ENCODE results near the gene C1QL3.

Gene C1QL3

DNA sequence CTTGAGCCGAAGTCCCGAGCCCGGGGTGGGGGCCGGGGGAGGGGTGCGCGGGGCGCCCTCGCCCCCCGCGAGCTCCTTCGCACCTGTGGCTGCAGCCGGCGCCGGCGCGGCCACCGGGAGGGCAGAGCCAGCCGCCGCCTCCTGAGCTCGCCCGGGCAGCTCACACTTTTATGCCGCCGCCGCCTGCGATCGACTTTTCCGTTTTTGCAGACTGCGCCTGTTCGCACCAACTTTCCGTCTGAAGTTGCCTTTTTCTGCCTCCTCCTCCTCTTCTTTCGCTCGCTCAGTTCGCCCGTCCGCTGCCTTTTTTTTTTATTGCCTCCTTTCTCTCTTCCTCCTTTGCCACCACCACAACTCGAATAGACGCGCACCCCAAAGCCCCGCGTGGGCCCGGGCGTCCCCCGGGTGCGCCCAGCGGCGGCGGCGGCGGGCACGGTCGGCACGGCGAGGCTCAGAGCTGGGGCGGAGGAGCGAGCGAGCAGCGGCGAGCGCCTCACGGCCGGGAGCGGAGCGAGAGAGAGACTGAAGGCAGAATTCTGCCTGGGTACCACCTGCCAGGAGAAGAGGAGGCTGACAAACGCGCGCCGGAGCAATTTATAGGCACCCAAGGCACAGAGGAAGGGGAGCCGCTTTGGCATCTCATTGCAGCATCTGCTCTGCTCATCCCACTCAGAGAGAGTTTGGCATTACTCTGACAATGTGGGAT lies at the start of gene C1QL3:
Gene C1QL3 (minus strand): TSS at position 569 of the 706 bp plus-strand sequence. CDS start 814 bp downstream, outside the sequence.
- peak; percentile 57 for DNase-seq

DNA sequence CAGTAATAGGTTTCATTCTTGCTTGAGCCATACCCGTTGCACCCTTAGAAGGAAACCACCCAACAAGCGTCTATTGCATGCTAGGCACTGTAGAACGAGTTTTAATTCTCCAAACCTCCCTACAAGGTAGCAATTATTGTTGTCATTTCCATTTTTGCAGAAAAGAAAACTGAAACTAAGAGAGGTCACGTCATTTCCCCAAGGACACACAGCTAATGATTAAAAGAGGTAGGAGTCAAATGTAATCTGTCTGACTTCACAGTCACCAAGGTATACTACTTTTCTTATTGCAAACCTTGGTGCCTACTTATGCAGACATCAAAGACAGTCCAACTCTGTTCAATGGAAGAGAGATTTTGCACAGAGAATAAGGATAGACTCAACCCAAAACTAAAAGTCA lies 49.1 kb upstream of the C1QL3 start:
- DNase-seq: no peak

DNA sequence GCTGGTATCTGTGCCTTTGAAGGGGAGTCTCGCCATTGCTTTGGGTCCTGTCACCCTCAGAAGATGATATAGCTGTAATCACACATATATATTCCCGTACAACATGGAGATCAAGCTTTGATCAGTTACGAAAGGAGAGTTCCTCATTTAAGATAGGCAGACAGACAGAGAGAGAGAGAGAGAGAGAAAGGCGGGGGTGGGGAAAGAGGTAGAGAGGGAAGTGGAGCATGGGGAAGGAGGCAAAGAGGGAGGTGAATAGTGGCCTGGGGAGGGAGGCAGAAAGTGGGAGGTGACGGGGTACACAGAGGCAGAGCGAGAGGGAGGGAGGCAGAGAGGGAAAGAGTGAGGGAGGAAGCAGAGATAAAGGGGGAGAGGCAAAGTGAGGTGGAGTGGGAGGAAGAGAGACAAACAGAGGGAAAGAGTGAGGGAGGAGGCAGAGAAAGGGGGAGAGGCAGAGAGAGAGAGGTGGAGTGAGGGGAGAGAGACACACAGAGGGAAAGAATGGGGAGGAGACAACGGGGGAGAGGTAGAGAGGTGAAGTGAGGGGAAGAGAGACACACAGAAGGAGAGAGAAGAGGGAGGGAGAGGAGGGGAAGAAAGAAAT lies 44.6 kb upstream of the C1QL3 start:
- DNase-seq: no peak

DNA sequence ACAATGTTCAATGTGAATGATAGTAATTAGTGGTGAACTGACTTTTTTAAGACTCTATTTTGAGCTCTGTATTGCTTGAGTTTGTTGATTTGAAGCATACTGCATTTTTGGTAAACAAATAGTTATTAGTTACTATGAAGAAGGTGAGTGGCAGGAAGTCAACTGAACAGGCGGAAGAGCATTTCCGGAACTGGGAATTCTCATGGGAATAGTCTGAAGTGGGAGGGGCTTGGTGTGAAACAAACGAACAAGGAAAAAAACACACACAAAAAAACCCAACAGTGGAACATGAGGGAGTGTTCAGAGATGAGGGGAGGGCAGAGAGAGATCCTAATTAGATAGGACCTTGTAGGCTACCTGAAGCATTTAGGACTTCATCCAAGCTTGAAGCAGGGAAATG lies 43.9 kb upstream of the C1QL3 start:
- DNase-seq: no peak

DNA sequence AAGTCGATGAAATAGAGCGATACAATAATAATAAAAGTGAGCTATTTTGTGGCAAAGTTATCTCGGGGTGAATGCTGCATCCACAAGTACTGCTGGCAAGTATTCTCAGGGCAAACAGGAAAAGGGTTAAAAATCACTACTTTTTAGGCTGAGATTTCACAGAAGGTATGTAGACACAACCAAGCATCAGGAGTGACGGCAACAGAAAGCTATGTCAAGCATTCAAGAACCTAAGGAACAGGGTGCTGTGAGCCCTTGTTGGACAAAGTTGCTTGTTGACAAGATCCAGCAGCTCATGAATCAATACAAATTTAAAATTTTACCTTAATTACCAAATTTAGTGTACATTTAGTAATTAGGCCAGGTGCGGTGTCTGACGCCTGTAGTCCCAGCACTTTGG lies 41.2 kb upstream of the C1QL3 start:
- no peak for DNase-seq

DNA sequence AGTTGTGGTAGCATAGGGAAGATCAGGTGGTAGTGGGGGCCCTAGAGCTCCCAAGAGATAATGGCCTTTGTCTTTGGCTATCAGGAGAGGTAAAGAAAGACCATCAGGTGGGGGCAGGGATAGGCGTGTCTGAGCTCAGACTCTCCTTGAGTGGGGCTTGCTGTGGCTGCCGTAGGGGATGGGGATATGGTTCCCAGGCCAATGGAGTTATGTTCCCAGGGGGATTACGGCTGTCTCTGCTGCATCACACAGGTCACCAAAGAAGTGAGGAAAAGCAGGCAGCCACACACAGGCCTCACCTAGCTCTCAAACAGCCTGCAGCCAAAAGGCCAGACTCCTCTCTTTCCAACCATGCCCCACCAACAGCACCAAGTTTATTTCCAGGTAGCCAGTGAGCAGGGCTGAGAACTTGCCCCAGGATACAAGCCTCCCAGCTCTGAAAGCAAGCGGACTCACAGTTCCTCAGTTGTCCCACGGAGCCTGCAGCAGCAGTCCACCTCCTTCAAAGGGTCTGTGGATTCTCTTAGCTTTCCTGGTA lies 37.6 kb upstream of the C1QL3 start:
- no peak for DNase-seq

DNA sequence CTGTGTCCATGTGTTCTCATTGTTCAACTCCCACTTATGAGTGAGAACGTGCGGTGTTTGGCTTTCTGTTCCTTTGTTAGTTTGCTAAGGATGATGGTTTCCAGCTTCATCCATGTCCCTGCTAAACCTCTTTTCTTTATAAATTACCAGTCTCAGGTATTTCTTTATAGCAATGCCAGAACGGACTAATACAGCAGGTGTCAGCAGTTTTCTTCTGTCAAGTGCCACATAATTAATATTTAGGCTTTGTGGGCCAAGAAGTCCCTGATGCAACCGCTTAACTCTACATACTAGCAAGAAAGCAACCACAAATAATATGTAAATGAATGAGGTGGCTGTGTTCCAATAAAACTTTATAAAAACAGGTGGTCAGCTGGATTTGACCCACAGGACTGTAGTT lies 26.3 kb upstream of the C1QL3 start:
- DNase-seq: no peak

DNA sequence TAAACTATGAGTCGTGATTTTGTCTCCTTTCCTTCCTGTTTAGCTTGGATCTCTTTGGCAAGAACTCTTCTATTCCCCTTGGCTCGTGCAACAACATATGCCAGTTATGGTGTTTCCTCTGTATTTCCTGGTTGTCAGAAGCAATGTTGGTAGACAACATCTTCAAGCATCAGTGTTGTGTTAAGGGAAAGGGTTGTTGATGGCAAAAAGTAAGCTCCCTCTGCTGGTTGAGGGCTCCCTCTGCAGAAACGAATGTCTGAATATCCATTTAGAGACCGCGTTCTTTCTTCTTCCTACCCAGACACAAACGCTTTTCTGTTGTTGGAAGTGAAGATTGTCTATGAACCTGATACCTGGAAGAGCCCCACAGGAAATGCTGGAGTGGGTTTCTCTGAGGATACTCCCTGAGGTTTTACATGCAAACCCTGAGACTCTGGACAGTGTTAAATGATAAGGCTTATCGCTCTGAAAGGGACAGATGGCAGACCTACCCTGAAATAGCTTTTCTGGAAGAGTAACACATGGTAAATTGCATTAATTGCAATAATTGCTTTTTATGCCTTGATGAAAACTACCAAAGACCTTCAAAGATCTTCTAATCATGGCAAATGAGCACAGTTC lies 23.5 kb upstream of the C1QL3 start:
- DNase-seq: peak; percentile 4

DNA sequence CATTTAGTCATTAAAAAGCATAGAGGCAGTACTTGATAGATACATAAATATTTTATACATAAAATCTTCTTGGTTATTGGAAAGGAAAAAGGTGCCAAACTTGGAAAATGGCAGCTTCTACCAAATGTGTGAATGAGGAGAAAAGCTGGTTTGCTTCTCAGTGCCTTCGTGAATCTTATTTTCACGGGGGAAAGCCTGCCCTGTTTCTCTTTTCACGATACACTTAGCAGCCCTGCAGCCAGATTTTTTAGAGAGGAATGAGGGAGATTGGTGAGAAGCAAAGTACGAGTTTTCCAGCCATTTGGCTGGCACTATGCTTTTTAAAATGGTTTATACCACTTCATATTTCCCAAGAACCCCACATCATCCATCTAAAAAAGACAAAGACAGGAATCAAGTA lies 22.9 kb upstream of the C1QL3 start:
- no peak for DNase-seq

DNA sequence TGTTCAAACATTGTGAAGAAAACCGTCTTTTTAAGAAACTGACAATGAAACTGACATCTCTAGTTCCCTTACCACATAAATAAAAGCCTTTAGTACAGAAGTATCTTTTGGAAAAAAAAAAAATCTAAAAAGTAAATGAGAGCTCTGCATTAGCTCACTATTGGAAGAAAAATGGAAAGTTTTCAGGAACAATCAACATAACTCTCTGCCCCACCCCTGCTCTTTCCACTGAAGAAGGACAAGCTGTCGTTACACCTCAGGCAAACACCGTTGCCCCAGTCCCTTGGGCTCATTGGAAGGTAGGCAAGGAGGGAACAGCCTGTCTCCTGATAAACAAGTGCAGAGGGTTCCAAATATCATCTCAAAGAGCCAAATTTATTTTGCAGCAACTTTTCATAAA lies 22.4 kb upstream of the C1QL3 start:
- DNase-seq: no peak

DNA sequence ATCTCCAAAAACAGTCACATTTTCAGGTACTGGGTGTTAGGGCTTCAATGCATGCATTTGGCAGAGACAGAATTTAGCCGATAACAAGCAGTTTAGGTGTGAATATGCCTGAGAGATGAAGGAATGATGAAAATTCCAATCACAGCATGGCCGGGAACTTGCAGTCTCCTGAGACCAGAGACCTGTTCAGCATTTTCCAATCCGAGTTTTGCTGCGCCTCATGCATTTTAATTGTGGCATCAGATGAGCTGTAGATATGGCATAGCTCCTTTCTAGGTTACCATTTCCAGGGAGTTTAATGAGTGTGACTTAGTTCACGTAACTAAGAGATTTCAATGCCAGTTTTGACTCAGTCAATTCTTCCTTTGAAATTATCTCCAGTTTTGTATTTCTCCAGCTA lies 14.5 kb upstream of the C1QL3 start:
- DNase-seq: no peak

DNA sequence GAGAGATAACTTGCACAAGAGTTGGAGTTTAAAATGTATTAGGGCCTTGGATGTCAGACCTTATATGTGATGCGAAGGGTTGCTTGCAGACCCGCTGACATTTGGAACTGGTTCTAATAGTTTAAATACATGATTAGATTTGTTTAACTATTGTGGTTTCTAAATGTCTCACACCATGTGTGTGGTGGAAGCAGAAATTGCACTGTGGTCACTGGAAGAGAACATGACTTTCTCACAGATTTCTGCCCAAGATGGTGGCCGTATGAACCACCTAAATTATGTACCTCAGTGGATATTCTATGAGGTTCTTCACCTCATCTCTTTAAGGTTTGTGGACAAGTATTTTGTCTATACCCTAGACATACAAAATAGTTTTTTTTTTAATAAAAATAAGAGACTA lies 8.2 kb upstream of the C1QL3 start:
- no peak for DNase-seq

DNA sequence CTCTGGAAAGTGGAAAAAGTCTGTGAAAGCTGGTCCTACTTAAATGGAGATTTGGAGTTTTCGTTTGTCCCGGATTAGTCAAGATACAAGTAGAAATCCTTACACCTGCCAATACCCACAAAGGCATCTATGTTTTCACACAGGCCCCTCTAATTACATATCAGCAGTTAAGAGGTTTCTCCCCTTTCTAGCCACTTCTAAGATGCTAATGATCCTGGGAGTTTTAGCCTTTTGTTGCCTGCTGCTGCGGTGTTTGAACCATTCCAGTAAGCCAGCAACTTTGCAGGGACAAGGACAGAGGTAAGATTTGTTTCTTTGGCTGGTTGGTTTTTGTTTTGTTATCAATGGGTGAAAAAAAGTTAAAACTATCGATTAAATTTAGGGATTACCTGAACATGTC lies 5.8 kb upstream of the C1QL3 start:
- no peak for DNase-seq

DNA sequence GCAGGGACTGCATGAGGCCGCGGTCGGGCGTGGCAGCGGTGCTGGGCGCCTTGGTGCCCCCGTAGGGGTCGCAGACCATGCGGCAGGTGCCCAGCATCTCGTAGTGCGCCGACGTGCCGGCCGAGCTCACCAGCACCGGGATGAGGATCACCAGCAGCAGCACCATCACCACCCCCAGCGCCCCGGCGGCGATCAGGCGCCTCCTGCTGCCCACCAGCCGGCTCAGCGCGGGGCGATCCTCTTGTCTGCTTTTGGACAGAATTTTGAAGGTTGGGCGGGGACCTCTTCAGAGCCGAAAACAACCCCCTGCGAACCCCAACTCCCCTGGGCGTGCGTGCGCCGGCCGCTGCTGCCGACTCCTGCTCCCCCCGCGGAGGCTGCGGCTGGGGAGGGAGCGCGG lies 779 bp downstream of the C1QL3 start:
- DNase-seq: peak; percentile 58

DNA sequence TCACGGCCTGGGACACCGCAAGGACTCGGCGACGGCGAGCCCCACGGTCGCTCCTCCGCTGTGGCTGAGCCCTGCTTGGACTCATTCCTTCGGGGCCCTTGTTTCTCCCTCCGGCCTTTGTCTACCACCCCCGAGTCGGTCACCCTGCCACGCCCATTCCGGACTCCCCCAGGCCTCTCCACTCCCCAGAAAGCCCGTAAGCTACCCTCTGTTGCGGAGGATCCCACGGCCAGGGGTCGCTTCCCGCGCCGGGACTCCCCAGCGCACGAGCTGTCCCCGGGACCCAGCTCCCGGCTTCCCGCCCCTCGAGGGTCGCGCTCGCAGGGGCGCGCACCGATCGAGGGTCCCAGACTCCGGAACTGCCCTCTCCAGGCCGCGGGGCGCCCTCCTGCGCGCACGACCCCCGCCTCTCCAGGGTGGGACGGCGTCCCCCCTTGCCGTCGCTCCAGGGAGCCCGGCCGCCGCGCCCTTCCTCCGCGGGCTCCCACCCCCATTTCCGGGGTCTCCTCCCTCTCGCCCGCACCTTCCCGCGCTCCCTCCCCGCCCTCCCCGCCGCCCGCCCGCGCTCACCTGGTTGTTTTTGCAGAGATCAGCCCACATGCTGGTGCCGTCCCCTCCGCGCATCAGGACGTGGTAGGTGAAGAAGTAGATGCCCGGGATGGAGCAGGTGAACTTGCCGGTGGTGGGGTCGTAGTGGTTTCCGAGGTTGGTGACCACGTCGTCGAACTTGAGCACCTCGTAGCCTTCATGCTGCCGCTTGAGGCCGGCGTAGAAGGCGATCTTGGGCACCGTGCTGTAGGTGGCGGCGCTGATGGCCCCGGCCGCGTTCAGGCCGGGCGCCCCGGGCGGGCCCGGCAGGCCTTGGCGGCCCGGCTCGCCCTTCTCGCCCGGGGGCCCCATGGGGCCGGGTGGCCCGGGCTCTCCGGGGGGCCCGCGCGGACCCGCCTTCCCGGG lies 1.5 kb downstream of the C1QL3 start:
- peak; percentile 35 for DNase-seq

DNA sequence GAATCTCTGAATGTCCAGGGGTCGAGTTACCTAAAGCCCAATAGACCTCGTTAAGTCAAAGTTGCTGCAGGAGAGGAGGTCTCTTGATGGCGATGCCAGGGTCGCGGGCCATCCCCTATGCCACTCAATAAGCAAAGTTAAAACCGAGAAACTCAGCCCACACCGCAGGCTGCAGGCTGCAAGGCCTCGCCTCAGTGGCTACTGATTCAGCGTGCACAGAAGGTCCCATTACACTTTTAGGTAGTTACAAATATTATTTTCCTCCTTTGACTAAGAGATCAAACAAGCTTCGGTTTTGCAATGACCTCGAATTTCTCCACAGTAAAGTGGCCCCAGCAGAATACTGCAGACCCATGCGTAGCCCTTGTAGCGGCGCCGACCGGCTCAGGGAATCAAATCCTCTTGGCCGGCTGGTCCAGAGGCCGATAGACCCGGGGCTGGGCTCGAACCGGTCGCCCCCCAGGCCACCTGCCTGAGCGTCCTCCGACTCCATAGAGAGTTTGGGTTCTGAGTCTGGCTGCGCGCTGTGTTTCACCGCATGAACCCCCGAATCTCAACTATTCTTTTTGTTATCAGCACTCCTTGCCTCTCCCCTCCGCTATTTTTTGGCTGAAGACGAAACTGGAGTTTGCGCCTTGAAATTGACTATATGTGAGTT lies 2.3 kb downstream of the C1QL3 start:
- no peak for DNase-seq

DNA sequence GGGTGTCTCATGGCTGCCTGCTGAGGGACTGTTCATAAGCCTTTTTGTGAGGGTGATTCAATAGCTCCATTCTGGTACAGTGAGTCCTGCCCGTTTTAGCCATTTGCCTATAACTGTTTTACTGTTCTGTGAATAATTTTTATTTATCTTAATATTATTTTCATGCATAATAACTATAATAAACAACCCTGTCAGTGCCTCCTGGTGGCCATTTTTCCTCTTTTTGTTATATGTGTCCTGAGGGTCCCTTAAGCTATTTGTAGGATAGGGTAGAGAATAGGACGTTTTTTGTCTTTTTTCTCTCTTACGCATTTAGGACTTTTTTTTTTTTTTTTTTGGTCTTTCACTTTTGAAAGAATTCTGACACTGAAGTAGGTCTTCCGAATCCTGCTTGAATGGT lies 2.9 kb downstream of the C1QL3 start:
- DNase-seq: no peak

DNA sequence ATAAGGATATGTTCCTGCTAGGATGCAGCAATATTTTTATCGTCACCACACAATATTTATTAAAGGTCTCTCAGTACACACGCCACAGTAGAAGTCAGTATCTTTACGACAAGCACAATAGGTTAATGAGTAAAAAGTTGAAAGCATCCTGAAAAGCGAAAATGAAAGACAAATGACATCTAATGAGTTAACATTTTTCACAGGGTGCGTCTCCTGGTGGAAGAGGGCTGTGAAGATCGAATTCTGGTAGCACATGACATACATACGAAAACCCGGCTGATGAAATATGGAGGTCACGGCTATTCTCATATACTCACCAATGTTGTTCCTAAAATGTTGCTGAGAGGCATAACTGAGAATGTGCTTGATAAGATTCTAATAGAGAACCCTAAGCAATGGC lies 10.8 kb downstream of the C1QL3 start:
- no peak for DNase-seq

DNA sequence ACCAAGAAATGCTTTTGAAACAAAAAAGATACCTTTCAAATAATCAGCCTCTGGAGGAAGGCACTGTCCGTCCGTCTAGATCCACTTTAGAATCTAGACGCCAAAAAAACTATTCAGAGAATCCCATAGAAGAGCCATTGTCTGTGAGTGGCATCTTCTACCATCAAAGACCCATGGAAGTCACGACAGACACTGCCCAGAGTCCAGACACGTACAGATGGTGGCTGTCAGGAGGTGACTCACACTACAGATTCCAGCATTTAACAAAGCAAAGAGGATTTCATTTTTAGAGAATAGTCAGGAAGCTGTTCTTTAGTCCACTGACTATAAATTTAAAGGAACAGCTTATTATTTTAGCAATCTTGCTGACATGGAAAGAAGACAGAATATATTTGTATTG lies 11.7 kb downstream of the C1QL3 start:
- DNase-seq: no peak

DNA sequence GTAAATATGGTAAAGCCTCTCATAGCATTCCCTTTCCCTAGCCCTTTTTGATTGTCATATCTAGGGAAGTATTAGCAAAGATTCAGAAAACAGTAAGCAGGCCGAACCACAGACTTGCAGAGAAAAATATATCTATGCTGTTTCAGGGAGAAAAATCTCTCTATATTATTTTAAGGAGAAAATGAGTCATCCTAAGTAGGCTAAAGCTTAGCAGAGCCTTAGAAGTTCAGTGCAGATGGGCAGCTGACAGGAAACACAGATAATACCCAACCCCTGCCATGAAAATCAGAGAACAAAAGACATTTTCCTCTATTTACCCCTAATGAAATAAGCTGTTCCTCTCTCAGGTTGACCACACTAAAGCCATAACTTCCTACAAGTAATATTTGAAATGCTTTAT lies 16.5 kb downstream of the C1QL3 start:
- no peak for DNase-seq

DNA sequence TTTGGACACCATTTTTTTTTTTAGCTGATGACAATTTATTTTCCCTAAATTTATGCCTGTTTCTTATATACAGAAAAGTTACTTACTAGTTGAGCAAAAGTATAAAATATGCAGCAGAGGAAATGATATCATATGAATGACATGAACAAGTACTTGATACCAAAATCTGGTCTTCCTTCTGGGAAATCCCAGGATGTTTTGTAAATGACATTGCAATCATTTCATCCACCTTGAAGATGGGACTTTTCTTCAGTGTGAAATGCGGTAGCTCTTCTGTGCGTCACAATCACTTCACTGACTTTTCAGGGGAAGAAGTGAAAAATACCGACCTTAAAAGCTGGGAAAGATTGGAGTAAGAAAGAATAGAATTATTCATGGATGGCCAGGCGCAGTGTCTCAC lies 23.8 kb downstream of the C1QL3 start:
- DNase-seq: no peak

DNA sequence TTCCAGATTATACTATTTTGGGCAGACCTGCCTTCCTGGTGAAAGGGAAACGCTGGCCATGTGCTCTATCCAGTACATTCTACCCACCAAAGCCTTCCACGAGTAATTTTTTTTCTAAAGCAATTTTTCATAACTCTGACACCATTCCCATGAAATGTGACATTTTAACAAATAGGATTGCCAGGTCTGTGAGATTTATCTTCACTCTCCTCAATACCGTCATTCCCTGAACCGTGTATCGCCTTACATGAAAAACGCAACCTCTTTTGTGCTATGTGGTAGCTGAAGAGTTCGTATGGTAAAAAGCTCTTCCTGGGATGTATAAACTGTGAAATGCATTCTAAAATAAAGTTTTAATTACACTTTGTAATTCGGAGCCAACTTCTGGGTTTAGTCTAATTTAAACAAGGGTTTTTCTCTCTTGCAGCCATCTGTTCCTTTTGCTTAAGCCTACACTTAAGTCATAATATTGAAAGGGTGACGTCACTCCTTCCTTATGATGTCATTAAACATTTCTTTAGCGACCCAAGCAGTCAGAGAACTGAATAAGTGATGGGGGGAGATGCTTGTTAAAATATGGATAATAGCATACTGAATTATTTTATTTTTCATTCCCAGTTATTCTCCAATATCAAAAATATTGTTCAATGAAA lies 27.7 kb downstream of the C1QL3 start:
- DNase-seq: no peak
